Body of pancreas (tissue), 4 donors: Measurements from ENCODE around the gene PLCB2. TPM values are rescaled to one million over a fixed set of nuclear protein-coding genes. Genes with fewer than 3 reads are reported as not detected.

ENCODE experiments used
- ATAC-seq: fragments of 150-250 bp; one replicate; pipeline ENCODE4 v1.9.1; 2016
- DNase-seq, 4 donors: peaks; one replicate each; pipeline ENCODE4 v3.0.0-alpha.2; 2019
- H3K27ac ChIP-seq, 4 donors: fragments of 200-600 bp; sonication (generic); 1 replicate in 3 of 4; 2 replicates in 1 of 4; pipeline versions ENCODE4 v1.5.1 to v1.6.1; 2016 to 2019; ENCODE audit warnings: mild to moderate bottlenecking in 1 of 4, mixed read lengths in 1 of 4, moderate library complexity in 1 of 4
- H3K27me3 ChIP-seq, 2 donors: fragments of 200-600 bp; sonication (generic); one replicate each; pipeline ENCODE4 v1.6.0; 2016; ENCODE audit warnings: mild to moderate bottlenecking in 1 of 2
- H3K36me3 ChIP-seq, 2 donors: fragments of 200-600 bp; sonication (generic); replicated peaks in 1 of 2; 2 replicates each; pipeline ENCODE4 v1.5.1; 2016; ENCODE audit warnings: low read depth in 2 of 2; ENCODE audit not compliant: insufficient read depth in 1 of 2
- H3K4me1 ChIP-seq: fragments of 200-600 bp; sonication (generic); one replicate; pipeline ENCODE4 v1.6.0; 2016
- H3K4me3 ChIP-seq, 2 donors: fragments of 200-600 bp; sonication (generic); 1 replicate in 1 of 2; 2 replicates in 1 of 2; pipeline ENCODE4 v1.5.1; 2016 to 2019
- H3K9me3 ChIP-seq, 3 donors: fragments of 200-600 bp; sonication (generic); 1 replicate in 2 of 3; 2 replicates in 1 of 3; pipeline ENCODE4 v1.5.1; 2016
- CTCF ChIP-seq, 7 experiments: fragments of 450-650 bp in 4 of 7; fragments of 200-600 bp in 3 of 7; sonication (generic) in 3 of 7; IDR thresholded peaks; one replicate each; pipeline ENCODE4 v1.5.1; 2016 to 2019; ENCODE audit warnings: antibody characterized with exemption in 7 of 7
- POLR2A ChIP-seq, 3 donors: fragments of 450-650 bp; IDR thresholded peaks; one replicate each; pipeline ENCODE4 v1.6.1; 2016; ENCODE audit warnings: antibody characterized with exemption in 3 of 3, mild to moderate bottlenecking in 2 of 3
- WGBS, 2 donors: methylation state at CpG; one replicate each; pipeline ENCODE4 v1.1.5; 2017; 5-methylcytosine and 5-hydroxymethylcytosine counted together
- intact Hi-C: fragments of 100-400 bp; cut with DNase I; formaldehyde crosslinking; loops from one replicate; pipeline ENCODE4 v1.15.1; 2023
- total RNA-seq, 2 donors: library from RNA; depleted of rRNA; stranded (reverse); fragments of >200 nt; gene quantifications; one replicate each; pipeline ENCODE4 v1.1.0, GENCODE V29; 2016

PLCB2 gene
- total RNA-seq, 2 donors from 2014 or later, result 3.1 to 4.6 TPM

GRCh38 chr15:40328176-40328575 is 20.4 kb upstream of the PLCB2 start:
- WGBS, 2 donors, result 71 to 75% methylated on average over 3 of the region's 3 CpGs
- no peak for ATAC-seq

GRCh38 chr15:40327457-40327856 is 19.7 kb upstream of the PLCB2 start:
- 64 to 81% methylated on average over 6 of the region's 6 CpGs for WGBS, 2 donors
- intact Hi-C loops, result no loop called here
- no peaks in the 10 kb centered on the region for H3K27me3 ChIP-seq
- H3K9me3 ChIP-seq, result no peaks in the 10 kb centered on the region
- ATAC-seq (no peak), DNase-seq (no peak)
- H3K4me1 ChIP-seq, result peaks cover 54% of the 10 kb centered on the region
- no peak overlapping the region for H3K4me3 ChIP-seq
- no peak for TF ChIP-seq CTCF (IDR thresholded peaks at IDR 0.05)
- TF ChIP-seq POLR2A (IDR thresholded peaks at IDR 0.05), result no peak
- H3K36me3 ChIP-seq, result no peaks in the 10 kb centered on the region
- no peak overlapping the region for H3K27ac ChIP-seq

More at GRCh38 chr15:40328176-40328575, 20.4 kb upstream of the PLCB2 start:
- H3K27me3 ChIP-seq, result no peaks in the 10 kb centered on the region
- DNase-seq, result no peak
- TF ChIP-seq CTCF (IDR thresholded peaks at IDR 0.05) (no peak), POLR2A (IDR thresholded peaks at IDR 0.05) (no peak)
- H3K36me3 ChIP-seq, result no peaks in the 10 kb centered on the region
- H3K9me3 ChIP-seq, result no peaks in the 10 kb centered on the region
- H3K4me1 ChIP-seq, result peaks cover 46% of the 10 kb centered on the region
- intact Hi-C loops, result no loop called here
- no peak overlapping the region for H3K4me3 ChIP-seq
- no peak overlapping the region for H3K27ac ChIP-seq

GRCh38 chr15:40325700-40326099 is 18.0 kb upstream of the PLCB2 start:
- intact Hi-C loops, result no loop called here
- Histone ChIP-seq H3K4me3 (no peak overlapping the region), H3K27me3 (no peaks in the 10 kb centered on the region), H3K4me1 (peaks cover 53% of the 10 kb centered on the region), H3K27ac (no peak overlapping the region), H3K36me3 (no peaks in the 10 kb centered on the region), H3K9me3 (no peaks in the 10 kb centered on the region)
- ATAC-seq (no peak), DNase-seq (no peak)
- no peak for TF ChIP-seq POLR2A (IDR thresholded peaks at IDR 0.05)
- TF ChIP-seq CTCF (IDR thresholded peaks at IDR 0.05), result no peak
- WGBS, 2 donors, result 93 to 100% methylated on average over 2 of the region's 2 CpGs

GRCh38 chr15:40325188-40325587 is 17.5 kb upstream of the PLCB2 start:
- ATAC-seq (no peak), DNase-seq (no peak)
- WGBS, 2 donors, result 68 to 75% methylated on average over 2 of the region's 2 CpGs
- no peak for TF ChIP-seq POLR2A (IDR thresholded peaks at IDR 0.05)
- TF ChIP-seq CTCF (IDR thresholded peaks at IDR 0.05), result no peak
- H3K9me3 ChIP-seq, result no peaks in the 10 kb centered on the region
- peaks cover 52% of the 10 kb centered on the region for H3K4me1 ChIP-seq
- no peak overlapping the region for H3K4me3 ChIP-seq
- intact Hi-C loops, result no loop called here
- H3K27me3 ChIP-seq, result no peaks in the 10 kb centered on the region
- H3K36me3 ChIP-seq, result no peaks in the 10 kb centered on the region
- H3K27ac ChIP-seq, result no peak overlapping the region
